Erythroblast (primary cell): Measurements from ENCODE around the gene PIK3C2A.

Experiments used
- GATA1 ChIP-seq: IDR thresholded peaks from 2 replicates; pipeline ENCODE4 v1.6.1; 2011; ENCODE audit warnings: low read depth, mild to moderate bottlenecking, control low read depth, low read length, moderate library complexity
- POLR2A ChIP-seq: IDR thresholded peaks from 2 replicates; pipeline ENCODE4 v1.6.1; 2011; ENCODE audit warnings: mild to moderate bottlenecking, low read length

GRCh38 chr11:17171343-17171742 is 36.4 kb downstream of the PIK3C2A start:
- TF ChIP-seq POLR2A, result no peak
- TF ChIP-seq GATA1, result no peak
